ENCODE data around the gene SH3PXD2A. TPM values are rescaled to one million over a fixed set of nuclear protein-coding genes. Genes with fewer than 3 reads are reported as not detected.

The SH3PXD2A gene
- total RNA-seq, 1 donor from 2014 or later, result 8.2 TPM

DNA sequence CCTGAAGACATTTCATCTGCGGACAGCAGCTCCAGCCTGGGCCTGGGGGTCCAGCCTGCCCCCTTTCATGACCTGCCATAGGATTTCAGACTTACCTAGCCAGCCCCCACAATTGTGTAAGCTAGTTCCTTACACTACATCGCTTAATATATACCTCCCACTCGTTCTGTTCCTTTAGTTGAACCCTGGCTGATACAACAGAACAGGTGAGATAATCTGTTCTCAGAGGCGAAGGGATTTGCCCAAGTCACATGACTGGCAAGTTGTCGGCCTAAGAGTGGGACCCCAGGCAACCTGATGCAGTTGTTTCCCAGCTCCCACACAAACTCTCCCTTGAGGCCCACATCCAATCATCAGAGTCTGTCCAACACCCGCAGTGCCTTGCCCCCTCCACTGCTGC lies 168.2 kb downstream of the SH3PXD2A start:
- DNase-seq (ENCODE audit: low read depth), result no peak

DNA sequence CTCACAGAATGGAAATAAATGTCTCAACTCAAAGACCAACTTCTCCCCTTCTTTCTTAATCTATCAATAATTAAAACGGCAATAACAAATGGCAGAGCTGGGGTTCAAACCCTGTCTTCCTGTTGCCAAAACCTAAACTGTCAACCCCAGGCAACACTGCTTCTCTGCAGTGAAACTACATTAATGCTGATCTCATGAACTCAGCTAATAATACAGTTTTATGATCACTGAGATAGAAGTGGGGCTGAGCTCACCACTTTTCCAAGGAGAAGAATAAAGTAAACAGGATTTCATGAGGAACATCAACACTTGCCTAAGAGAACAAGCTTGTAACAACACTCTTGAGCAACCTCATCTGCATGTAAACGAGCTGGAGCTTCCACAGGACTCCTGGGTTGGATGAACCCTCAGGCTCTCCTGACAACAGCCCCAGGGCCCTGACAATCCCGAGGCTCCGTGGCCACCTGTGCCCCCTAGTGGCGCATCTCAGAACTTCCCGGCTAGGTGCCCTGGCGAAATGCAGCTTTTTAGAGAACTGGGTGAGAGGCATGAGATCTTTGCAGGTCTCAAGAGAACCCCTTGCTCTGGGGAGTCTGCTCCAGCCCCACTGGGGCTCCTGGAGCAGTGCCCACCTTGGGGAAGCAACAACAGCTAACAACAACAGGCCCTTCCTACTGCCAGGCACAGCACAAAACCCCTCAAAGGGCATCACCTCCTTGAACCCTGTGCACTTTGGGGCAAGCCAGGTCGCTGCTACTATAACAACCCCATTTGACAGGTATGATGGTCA lies 169.3 kb downstream of the SH3PXD2A start:
- peak; percentile 76 for DNase-seq (ENCODE audit: low read depth)

DNA sequence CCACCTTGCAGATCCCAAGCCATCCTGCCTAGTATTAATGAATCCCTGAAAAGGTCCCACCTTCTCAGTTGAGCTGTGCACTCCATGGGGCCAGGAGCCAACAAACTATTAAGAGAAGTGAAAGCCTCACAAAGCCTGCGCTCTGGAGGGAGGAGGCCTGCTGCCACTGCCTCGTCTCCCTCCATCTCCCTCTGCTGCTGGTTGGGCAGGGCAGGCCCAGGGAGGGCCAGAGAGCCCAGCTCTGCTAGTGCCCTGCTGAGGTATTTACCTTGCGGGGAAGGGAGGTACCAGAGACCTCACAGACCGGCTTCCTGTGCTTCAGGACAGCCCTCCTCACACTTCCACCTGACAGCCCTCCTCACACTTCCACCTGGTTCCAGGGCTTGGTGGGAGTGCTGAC lies 171.5 kb downstream of the SH3PXD2A start:
- no peak for DNase-seq (ENCODE audit: low read depth)

DNA sequence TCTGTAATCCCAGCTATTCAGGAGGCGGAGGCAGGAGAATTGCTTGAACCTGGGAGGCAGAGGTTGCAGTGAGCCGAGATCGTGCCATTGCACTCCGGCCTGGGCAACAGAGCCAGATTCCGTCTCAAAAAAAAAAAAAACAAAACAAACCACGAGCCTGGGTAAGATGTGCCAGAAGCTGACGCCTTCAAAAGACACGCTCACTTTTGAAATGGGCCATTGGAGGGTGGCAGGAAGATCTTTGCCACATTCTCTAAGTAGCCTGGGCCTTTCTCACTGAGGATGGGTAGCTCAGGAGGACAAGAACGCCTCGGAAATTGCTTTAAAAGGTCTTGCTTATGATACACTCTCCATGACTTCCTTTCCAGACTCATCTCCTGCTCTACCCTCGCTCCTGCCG lies 172.7 kb downstream of the SH3PXD2A start:
- no peak for DNase-seq (ENCODE audit: low read depth)

DNA sequence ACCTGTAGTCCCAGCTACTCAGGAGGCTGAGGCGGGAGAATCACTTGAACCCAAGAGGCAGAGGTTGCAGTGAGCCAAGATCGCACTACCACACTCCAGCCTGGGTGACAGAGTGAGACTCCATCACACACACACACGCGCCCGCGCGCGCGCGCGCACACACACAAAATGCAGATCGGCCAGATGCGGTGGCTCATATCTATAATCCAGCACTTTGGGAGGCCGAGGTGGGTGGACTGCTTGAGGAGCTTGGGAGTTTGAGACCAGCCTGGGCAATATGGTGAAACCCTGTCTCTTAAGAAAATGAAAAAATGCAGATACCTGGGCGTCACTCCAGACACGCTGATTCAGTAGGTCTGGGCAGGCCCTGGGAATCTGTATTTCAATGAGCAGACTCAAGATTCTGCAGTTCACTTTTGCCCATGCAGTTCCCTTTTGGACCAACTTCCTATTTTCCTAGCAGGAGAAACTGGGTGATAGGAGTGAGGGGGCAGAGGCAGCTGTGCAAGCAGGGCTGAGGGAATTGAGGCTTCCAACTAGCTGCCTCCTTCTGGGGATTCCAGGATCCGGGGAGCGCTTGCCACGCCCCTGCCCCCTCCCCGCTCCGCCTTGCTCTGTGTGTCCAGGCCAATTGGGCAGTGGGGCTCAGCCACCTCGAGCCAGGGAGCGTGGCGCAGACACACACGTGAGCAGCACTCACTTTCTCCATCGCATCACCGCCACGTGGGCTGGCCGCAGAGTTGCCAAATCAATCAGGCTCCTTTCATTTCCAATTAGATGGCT lies 173.6 kb downstream of the SH3PXD2A start:
- DNase-seq (ENCODE audit: low read depth), result no peak

DNA sequence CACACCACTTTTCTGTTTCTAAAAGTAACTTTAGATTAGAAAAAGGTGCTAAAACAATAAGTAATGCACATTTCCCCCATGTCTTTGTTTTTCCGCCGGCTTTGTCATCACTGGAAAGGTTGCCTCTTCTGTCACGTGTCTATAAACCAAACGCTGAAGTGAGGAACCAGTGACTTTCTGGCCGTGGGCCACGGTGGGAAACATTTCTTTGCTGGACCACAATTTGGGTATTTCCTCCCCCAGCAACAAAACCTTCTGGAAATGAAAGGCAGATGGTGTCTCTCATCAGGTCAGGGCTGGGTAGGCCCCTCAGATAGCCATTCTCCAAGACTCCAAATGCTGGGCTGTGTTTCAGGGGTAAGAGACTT lies 174.5 kb downstream of the SH3PXD2A start:
- DNase-seq (ENCODE audit: low read depth), result no peak

DNA sequence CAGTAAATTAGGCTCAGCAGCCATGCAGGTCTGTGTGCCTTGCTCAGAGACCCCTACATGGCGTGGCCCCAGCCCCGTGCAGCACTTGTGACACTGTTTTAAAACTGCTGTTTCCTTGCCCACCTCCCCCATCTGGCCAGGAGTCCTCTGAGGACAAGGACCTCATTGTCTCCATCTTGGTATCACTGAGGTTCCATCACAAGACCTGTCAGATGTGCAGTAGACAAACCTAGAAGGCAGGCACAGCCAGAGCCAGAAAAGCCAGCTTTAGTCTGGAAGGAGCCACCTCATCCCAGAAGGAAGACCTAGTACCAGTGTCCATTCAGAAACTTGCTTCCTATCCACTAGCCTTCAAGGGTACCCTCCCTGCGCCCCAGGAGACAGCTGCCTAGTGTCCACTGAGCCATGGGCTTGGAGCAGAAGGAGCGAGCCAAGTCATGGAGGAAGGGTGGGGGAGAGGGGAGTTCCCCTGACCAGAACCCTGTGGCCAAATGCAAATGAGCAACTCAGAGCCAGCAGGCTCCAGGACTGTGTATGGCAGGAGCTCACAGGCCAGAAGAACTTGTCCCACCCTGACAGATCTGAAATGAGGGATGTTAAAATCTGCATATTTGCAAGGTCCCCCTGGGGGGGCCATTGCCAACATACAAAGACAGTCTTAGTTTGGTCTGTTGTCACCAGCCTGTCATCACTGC lies 176.1 kb downstream of the SH3PXD2A start:
- no peak for DNase-seq (ENCODE audit: low read depth)

DNA sequence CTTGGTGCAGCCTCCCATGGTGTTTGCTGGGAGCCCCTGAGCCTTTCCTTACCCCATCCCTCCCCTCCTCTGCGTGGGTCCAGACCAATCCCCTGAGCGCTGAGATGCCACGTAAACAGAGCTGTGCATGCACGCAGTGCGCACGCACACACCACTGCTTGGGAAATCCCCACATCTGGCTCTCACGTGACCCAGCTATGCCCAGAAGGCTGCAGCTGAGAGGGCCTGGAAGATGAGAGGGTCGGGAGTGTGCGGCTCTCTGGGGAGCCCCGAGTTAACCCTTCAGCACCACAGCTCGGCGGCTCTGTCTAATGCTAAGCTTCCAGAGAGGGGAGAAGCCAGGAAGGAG lies 177.2 kb downstream of the SH3PXD2A start:
- DNase-seq (ENCODE audit: low read depth), result peak; percentile 59

DNA sequence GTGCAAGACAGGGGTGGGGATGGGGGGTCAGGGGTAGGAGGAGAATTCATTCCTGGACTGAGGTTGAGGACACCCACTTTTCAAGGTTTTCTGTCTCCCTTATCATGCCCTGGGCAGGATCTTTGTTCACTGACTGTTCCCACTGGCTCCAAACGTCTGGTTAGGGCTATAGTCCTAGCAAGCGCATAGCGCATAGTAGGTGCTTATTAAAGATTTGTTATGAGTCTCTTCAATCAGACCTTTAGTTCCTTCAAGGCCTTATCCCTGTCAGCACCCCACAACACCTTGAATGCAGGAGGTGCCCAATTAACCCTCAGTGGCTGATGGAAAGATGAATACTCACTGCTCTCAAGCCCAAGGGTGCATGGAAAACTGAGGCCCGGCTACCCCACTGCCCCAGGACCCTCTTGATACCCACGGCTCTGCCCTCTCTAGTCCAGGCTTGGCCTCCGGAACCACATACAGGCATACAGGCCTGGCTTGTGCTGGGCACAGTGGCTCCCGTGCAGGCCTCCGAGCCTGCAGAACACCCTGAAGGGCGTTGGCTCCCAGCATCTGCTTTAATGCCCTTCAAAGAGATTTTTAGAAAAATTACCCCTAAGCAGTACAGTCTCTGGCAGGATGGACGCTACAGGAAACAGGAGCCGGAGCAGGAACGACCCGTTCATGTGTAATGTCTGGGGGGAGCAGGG lies 177.7 kb downstream of the SH3PXD2A start:
- DNase-seq (ENCODE audit: low read depth), result no peak

DNA sequence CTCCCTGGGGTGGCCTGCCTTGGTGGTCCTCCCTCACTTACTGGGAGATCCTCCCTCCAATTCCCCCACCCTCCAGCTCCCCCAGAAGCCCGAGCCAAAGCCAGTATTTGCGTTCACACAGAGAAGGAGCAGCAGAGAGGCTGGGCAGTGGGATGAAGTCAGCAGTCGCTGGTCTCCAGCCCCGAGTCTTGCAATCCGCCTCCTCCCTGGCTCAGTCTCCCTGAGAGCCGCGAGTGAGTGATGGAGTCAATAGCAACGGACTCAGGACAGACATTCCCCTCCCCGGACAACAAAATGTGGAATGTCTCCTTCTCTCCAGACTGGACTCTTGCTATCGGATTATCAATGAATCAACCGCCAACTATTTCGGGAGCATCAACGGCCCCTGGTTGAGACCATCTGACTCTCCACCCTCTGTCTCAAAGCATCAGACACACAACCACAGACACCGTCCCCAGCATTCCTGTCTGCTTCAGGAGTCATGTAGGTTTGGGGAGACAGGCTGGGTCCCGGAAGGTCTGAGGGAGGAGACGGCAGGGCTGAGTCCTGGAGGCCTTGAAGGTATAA lies 178.4 kb downstream of the SH3PXD2A start:
- no peak for DNase-seq (ENCODE audit: low read depth)

DNA sequence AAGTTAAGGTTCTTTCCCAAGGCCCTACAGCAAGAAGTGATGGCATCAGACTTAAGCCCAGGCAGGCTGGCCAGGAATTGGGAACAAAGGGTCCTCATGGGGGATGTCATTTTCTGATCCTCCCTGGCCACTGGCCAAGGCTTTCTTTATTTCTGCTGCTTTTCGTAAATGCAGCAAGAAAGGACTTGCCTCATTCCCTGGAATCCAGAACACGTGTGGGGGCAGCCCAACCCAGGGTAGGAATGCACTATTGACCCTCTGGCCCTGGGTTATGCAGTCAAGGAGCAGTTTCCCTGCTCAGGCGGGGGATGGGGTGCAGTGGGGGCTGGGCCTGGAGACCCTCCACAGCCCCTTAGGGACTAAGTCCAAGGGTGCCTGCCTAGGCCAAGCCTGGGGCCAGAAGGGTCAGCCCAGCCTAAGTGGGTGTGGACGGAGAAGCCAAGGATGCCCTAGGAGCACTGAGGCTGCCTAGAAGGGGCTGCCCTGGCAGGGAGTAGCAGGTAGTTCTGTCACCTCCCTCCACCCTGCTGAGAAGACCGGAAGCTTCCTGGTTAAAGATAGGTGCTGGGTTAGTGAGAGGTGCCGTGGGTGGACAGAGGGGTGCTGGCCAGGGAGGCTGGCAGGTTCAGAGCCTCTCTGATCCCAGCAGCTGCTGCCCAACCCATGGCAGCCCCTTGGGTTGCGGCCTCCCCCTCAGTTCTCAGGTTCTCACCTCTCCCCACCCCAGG lies 179.2 kb downstream of the SH3PXD2A start:
- no peak for DNase-seq (ENCODE audit: low read depth)

DNA sequence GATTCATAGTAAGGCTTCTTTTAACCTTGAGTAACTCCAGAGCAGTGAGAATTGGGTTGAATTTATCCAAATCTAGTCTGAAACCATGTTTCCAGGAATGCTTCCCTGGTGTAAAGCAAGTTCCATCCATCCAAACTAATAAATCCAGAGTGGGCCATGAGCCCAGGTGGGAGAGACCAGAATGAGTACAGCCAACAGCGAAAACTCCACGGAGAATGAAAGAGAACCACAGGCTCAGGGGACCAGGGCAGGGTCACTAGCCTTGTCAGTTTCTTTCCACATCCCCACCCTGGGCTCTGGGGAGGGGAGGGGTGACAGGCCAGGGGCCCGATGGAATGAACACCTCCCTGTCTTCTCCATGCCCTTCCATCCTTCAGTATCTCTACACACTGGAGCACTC lies 181.8 kb downstream of the SH3PXD2A start:
- DNase-seq (ENCODE audit: low read depth), result no peak

DNA sequence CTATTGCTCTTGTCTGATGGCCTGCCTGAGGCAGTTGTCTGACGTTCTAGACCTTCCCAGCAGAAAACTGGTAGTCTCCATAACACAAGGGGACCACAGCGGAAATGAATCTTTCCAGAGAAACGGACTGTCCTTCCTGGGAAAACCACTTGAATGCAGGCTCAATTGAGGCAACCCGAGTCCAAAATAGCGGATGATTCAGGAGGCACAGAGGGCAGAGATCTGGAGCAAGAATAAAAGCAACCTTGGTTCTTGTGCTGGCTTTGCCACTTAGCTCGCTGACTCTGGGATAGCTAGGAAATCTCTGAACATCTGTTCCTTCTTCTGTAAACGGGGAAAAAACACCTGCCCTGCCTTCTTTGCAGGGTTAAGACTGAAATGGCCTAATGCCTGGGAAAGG lies 183.0 kb downstream of the SH3PXD2A start:
- DNase-seq (ENCODE audit: low read depth), result no peak

DNA sequence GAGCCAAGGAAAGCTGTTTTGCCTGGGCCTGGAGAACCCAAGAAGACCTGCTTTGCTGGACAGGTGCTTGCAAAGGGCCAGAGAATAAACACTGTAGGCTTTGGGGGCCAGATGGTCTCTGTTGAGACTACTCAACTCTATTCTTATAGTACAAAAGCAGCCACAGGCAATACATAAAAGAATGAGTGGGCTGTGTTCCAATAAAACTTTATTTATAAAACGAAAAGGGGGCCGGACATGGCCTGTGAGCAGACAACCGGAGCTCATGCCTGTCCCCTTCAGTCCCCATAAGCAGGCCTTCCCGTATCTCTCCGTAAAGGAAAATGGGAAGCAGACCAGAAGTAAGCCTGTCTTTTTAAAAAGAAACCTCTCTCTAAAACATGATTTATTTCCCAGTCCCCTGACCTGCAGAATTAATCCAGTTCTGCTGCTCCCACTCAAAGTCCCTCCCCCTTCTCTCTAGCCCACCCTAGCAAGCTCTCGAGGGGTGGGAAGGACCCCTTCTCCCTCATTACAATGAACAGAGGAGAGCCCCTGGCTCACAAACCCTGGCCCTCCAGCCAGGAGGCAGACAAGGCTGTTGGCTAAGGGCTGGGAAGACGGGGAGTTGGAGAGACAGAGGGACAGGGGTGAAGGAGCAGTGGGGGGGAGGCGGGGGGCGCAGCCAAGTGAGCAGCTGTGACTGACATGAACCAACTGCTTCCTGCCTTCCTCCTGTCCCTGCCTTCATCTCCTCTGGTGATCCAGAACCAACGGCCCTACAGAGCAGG lies 184.1 kb downstream of the SH3PXD2A start:
- no peak for DNase-seq (ENCODE audit: low read depth)

DNA sequence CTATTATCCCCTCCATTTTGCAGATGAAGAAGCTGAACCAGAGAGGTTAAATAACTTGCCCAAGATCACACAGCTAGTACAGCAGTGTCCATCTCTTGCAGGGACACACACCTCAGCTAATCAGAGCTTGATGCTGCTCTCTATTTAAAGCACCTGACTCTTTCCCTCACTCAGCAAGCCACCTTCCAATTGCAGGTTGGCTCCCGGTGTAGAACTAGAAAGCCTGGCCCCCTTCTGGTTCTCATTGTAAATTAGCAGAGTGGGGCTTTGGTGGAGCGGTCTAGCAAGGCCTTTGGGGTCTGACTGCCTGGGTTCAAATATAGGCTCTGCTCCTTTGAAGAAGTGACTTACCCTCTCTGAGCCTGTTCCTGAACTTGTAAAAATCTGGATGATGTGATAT lies 185.4 kb downstream of the SH3PXD2A start:
- no peak for DNase-seq (ENCODE audit: low read depth)

DNA sequence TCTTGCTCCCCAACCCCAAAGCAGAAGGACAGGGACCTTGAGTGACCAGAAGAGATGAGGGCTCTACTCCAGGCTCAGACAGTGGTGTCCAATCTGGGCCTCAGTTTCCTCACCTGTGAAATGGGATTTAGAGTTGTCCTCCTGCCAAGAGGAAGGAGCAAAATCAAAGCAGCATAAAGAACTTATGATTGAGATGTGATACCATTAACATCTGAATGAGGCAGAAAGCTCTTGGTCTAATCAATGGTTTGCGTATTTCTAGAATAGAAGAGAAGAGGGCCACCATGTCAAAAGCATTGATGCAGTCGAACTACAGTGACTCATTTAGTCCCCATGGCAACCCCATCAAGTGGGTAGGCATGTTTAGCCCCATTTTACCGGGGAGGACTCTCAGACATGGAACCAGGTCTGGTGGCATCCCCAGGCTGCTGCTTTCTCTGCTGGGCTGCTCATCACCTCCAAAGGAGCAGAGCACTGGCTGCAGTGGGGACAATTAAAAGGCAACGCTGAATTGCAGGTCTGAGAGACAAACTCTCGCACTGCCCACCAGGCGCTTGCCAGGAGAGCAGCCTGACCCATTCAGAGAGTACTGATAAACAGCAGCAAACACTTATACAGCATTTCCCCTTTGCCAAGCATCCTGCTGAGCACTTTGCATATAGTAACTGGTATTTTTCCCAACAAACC lies 186.0 kb downstream of the SH3PXD2A start:
- DNase-seq (ENCODE audit: low read depth), result no peak

DNA sequence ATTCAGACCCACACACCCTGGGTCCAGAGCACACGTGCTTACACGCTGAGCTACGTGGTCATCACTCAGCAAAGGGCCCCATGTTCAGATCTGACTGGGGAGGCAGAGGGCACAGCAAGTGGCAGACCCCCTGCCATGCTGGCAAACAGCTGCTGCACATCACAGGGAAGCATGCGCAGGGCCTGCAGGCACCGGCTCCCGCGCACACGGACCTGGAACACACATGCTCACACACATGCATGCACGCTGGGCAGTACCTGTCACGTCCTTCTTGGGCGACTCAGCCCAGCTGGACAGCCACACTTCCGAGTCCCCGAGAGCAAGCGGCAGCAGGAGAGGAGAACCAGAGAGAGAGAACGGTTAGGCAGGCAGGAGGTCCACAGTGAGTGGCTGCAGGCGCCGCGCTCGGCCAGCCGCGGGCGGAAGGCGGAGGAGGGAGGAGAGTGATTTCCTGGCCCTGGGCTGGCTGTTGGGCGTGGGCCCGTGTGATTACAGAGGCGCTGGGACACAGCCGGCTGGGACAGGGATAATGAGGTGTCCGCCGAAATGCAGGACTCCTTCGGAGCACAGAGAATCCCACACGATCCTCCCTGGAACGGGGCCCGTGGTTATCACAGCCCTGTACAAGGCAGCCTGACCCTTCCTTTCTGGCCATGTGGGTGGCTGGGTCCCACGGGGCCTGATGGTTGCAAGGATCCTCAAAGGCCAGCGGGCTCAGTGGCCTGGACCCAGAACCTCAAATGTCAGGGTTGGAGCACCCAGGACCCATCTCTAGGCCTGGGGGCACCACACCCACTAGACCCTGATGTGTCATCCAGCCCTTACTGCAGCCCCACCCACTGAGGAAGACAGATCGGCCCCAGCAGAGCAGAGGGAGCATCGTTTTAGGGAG lies 186.8 kb downstream of the SH3PXD2A start:
- no peak for DNase-seq (ENCODE audit: low read depth)

DNA sequence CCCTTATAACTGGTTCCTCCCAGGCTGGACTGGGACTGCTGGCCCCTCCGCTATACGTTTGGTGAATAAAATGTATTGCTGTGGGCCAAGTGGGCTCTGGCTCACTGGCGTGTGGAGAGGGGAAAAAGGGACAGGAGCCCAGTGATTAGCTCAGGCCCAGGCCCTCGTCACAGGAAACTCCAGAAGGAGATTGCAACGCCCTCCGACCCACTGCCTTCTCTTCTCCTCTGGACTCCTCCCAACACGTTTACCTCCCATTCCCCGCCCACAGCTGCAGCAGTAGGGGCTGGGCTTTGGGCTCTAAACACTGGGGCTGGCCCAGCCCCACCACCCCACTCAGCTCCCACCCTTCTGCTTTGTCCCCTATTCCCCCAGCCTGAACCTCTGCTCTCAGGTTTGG lies 188.0 kb downstream of the SH3PXD2A start:
- DNase-seq (ENCODE audit: low read depth), result no peak

DNA sequence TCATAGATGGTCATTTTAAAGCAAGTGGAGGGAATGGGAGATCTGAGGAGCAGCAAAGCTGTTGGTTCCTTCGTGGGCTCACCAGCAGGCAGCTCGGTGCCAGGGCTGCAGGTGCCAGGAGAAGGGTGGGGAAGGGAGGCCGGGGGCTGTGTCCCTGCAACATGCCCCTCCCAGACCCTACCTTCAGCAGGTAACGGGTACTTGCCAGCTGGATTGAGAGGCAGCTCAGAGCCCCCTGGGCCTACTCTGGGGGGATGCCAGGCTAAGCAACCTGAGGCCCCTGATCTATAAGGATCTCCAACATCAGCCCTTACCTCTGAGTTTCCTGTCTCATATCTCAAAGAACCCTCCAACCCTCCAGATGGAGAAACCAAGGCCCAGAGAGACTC lies 188.6 kb downstream of the SH3PXD2A start:
- DNase-seq (ENCODE audit: low read depth), result no peak

Measured in renal cortical epithelial cell (primary cell).